GM12891 (cell line): ENCODE measurements around the gene TRPV4.

Experiments
- POLR2A ChIP-seq: IDR thresholded peaks from 2 replicates; pipeline ENCODE4 v1.6.1; 2011; ENCODE audit warnings: low read depth, low read length, control low read depth
- POLR2AphosphoS5 ChIP-seq: IDR thresholded peaks from 2 replicates; pipeline ENCODE4 v1.6.1; 2011; ENCODE audit warnings: low read depth, low read length, control low read depth
- POU2F2 ChIP-seq: IDR thresholded peaks from 2 replicates; pipeline ENCODE4 v1.6.1; 2011; ENCODE audit warnings: low read depth, mild to moderate bottlenecking, control low read depth, low read length, moderate library complexity
- SPI1 ChIP-seq: IDR thresholded peaks from 2 replicates; pipeline ENCODE4 v1.6.1; 2011; ENCODE audit warnings: low read depth, low read length, control low read depth
- TAF1 ChIP-seq: IDR thresholded peaks from 2 replicates; pipeline ENCODE4 v1.6.1; 2011; ENCODE audit warnings: low read depth, low read length, control low read depth

DNA sequence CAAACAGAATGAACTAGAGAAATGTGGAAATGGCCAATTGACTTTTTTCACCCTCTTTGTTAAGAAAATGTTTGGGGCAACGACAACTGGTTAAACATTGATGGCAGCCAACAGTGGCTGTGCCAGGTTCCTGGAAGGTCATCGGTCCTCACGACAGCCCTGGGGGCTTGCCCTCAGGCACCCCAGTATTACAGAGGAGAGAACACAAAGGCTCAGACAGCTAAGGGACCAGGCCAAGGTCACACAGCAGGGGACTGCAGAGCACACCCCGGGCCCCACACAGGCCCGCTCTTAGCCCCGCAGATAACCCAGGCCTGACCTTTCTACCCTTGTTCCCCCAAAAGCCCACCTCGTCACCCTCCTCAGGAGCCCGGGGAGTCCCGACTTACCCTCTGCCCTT, 1.3 kb downstream of the TRPV4 start:
- TF ChIP-seq POLR2AphosphoS5 = no peak
- TF ChIP-seq POLR2A = no peak
- no peak for TF ChIP-seq TAF1
- TF ChIP-seq SPI1 = no peak
- no peak for TF ChIP-seq POU2F2
